ENCODE results near the gene KIF20B. TPM values are rescaled to one million over a fixed set of nuclear protein-coding genes. Genes with fewer than 3 reads are reported as not detected.

The KIF20B gene
- total RNA-seq, 1 donor: 4.7 TPM

DNA sequence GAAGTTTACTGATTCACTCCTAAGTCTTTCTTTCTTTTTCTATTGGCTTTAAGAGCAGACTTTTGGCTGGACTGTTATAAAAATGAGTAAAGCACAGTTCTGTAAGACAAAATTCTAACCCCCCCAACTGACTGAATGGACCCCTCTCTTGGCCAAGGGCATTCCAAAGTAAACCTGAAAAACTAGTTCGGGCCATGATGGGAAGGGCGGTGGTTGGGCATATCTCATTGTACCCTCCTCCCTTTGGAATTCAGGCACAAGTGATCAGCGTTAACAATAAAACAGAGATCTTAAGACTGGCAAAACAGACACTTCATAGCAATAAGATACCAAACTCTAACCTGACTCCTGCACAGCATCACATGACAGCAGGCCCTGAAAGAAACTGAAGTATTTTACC is 6.1 kb upstream of the KIF20B start:
- Histone ChIP-seq H3K36me3 (ENCODE audit: insufficient read depth, low read length) (no peaks in the 10 kb centered on the region), H3K27ac (ENCODE audit: low read depth, low read length) (no peak overlapping the region), H4K20me1 (ENCODE audit: insufficient read depth, low read length) (no peaks in the 10 kb centered on the region), H3K4me1 (ENCODE audit: insufficient read depth, low read length) (no peaks in the 10 kb centered on the region), H2AFZ (ENCODE audit: low read length) (no peak overlapping the region), H3K79me2 (ENCODE audit: insufficient read depth, low read length) (no peaks in the 10 kb centered on the region), H3K4me3 (ENCODE audit: insufficient read depth, low read length) (no peak overlapping the region), H3K9me3 (ENCODE audit: low read depth, low read length) (no peaks in the 10 kb centered on the region), H3K27me3 (ENCODE audit: insufficient read depth, low read length) (no peaks in the 10 kb centered on the region), H3K4me2 (ENCODE audit: insufficient read depth, low read length) (no peak overlapping the region)
- TF ChIP-seq CTCF (IDR thresholded peaks at IDR 0.05; ENCODE audit: extremely low read depth, low read depth, low read length): no peak
- no peak for DNase-seq (ENCODE audit: insufficient read length, low spot score, missing footprints)

- Histone ChIP-seq H3K27me3 (ENCODE audit: insufficient read depth, low read length) (no peaks in the 10 kb centered on the region), H3K4me3 (ENCODE audit: insufficient read depth, low read length) (no peak overlapping the region), H4K20me1 (ENCODE audit: insufficient read depth, low read length) (no peaks in the 10 kb centered on the region), H3K4me2 (ENCODE audit: insufficient read depth, low read length) (no peak overlapping the region), H2AFZ (ENCODE audit: low read length) (no peak overlapping the region), H3K9me3 (ENCODE audit: low read depth, low read length) (no peaks in the 10 kb centered on the region), H3K4me1 (ENCODE audit: insufficient read depth, low read length) (peaks cover 11% of the 10 kb centered on the region), H3K36me3 (ENCODE audit: insufficient read depth, low read length) (no peaks in the 10 kb centered on the region), H3K79me2 (ENCODE audit: insufficient read depth, low read length) (peaks cover 15% of the 10 kb centered on the region), H3K27ac (ENCODE audit: low read depth, low read length) (no peak overlapping the region)
- DNase-seq (ENCODE audit: insufficient read length, low spot score, missing footprints): no peak
- TF ChIP-seq CTCF (IDR thresholded peaks at IDR 0.05; ENCODE audit: extremely low read depth, low read depth, low read length): no peak
Measured at GRCh38 chr10:89697946-89698345, 3.4 kb upstream of the KIF20B start.

GRCh38 chr10:89699581-89700064 is 1.8 kb upstream of the KIF20B start:
- no peak for TF ChIP-seq CTCF (IDR thresholded peaks at IDR 0.05; ENCODE audit: extremely low read depth, low read depth, low read length)
- no peak overlapping the region for H3K4me2 ChIP-seq (ENCODE audit: insufficient read depth, low read length)

GRCh38 chr10:89700923-89701241 is 508 bp upstream of the KIF20B start:
- H3K79me2 ChIP-seq (ENCODE audit: insufficient read depth, low read length): peaks cover 45% of the 10 kb centered on the region
- H3K4me1 ChIP-seq (ENCODE audit: insufficient read depth, low read length): peaks cover 16% of the 10 kb centered on the region
- no peak for DNase-seq (ENCODE audit: insufficient read length, low spot score, missing footprints)
- TF ChIP-seq CTCF (IDR thresholded peaks at IDR 0.05; ENCODE audit: extremely low read depth, low read depth, low read length): no peak
- peak overlapping the region; percentile 96 for H2AFZ ChIP-seq (ENCODE audit: low read length)
- H3K27me3 ChIP-seq (ENCODE audit: insufficient read depth, low read length): no peaks in the 10 kb centered on the region
- peak overlapping the region; percentile 87 for H3K4me3 ChIP-seq (ENCODE audit: insufficient read depth, low read length)
- peak overlapping the region; percentile 89 for H3K4me2 ChIP-seq (ENCODE audit: insufficient read depth, low read length)
- H3K9me3 ChIP-seq (ENCODE audit: low read depth, low read length): no peaks in the 10 kb centered on the region
- no peaks in the 10 kb centered on the region for H3K36me3 ChIP-seq (ENCODE audit: insufficient read depth, low read length)
- no peaks in the 10 kb centered on the region for H4K20me1 ChIP-seq (ENCODE audit: insufficient read depth, low read length)
- peak overlapping the region; percentile 71 for H3K27ac ChIP-seq (ENCODE audit: low read depth, low read length)

More at GRCh38 chr10:89699581-89700064, 1.8 kb upstream of the KIF20B start:
- DNase-seq (ENCODE audit: insufficient read length, low spot score, missing footprints): no peak
- no peaks in the 10 kb centered on the region for H4K20me1 ChIP-seq (ENCODE audit: insufficient read depth, low read length)
- H3K79me2 ChIP-seq (ENCODE audit: insufficient read depth, low read length): peaks cover 32% of the 10 kb centered on the region
- H3K27ac ChIP-seq (ENCODE audit: low read depth, low read length): no peak overlapping the region
- no peaks in the 10 kb centered on the region for H3K36me3 ChIP-seq (ENCODE audit: insufficient read depth, low read length)
- no peak overlapping the region for H2AFZ ChIP-seq (ENCODE audit: low read length)
- no peaks in the 10 kb centered on the region for H3K9me3 ChIP-seq (ENCODE audit: low read depth, low read length)
- no peak overlapping the region for H3K4me3 ChIP-seq (ENCODE audit: insufficient read depth, low read length)
- peaks cover 16% of the 10 kb centered on the region for H3K4me1 ChIP-seq (ENCODE audit: insufficient read depth, low read length)
- no peaks in the 10 kb centered on the region for H3K27me3 ChIP-seq (ENCODE audit: insufficient read depth, low read length)
